SK-N-SH (cell line): ENCODE data around the gene SAYSD1. TPM values are rescaled to one million over a fixed set of nuclear protein-coding genes. Genes with fewer than 3 reads are reported as not detected.

ENCODE experiments used
- CTCF ChIA-PET: fragments of 300-600, 350-600 bp; formaldehyde crosslinking; extraction: SDS; loops from one replicate; lab custom pipeline; 2021; lab: Yijun Ruan, JAX
- POLR2A ChIA-PET: fragments of 350-600 bp; sonication (Branson Sonifier 250); formaldehyde crosslinking; extraction: SDS; loops from one replicate; lab custom pipeline; 2020; ENCODE audit warnings: antibody characterized with exemption, inconsistent platforms; lab: Yijun Ruan, JAX
- DNase-seq: peaks from one replicate; pipeline ENCODE4 v3.0.0; 2012
- H2AFZ ChIP-seq: fragments of 200-600 bp; sonication (generic); 2 replicates; pipeline ENCODE4 v1.8.1; 2016; ENCODE audit warnings: antibody characterized with exemption, mild to moderate bottlenecking, low read depth
- H3F3A ChIP-seq: fragments of 200-600 bp; sonication (generic); replicated peaks from 2 replicates; pipeline ENCODE3; 2016; ENCODE audit warnings: antibody characterized with exemption, mild to moderate bottlenecking; ENCODE audit not compliant: insufficient read depth
- H3K27ac ChIP-seq, 2 experiments: fragments of 200-500 bp in 1 of 2; fragments of 200-600 bp in 1 of 2; sonication (Bioruptor generic) in 1 of 2; sonication (generic), shearing (Covaris generic) in 1 of 2; 2 replicates each; pipeline versions ENCODE4 v1.5.1 to v1.6.1; 2014 to 2016; ENCODE audit warnings: low read depth in 2 of 2, inconsistent platforms in 1 of 2, low read length in 1 of 2, mild to moderate bottlenecking in 1 of 2, mixed read lengths in 1 of 2
- H3K27me3 ChIP-seq: fragments of 200-600 bp; sonication (generic), shearing (Covaris generic); 2 replicates; pipeline ENCODE4 v1.6.1; 2016; ENCODE audit warnings: mixed run types; ENCODE audit not compliant: insufficient read depth
- H3K36me3 ChIP-seq, 2 experiments: fragments of 200-500 bp in 1 of 2; fragments of 200-600 bp in 1 of 2; sonication (Bioruptor generic) in 1 of 2; sonication (generic) in 1 of 2; replicated peaks in 1 of 2; 2 replicates each; pipeline versions ENCODE3 to v1.5.1; 2014 to 2016; ENCODE audit warnings: low read length in 1 of 2, mild to moderate bottlenecking in 1 of 2; ENCODE audit not compliant: insufficient read depth in 2 of 2, control insufficient read depth in 1 of 2
- H3K4me1 ChIP-seq, 2 experiments: fragments of 200-500 bp in 1 of 2; fragments of 200-600 bp in 1 of 2; sonication (Bioruptor generic) in 1 of 2; sonication (generic), shearing (Covaris generic) in 1 of 2; 2 replicates each; pipeline versions ENCODE4 v1.5.1 to v1.6.1; 2014 to 2016; ENCODE audit warnings: low read depth in 1 of 2, low read length in 1 of 2, mixed run types in 1 of 2; ENCODE audit not compliant: insufficient read depth in 2 of 2, control insufficient read depth in 1 of 2
- H3K4me2 ChIP-seq: fragments of 200-600 bp; sonication (generic), shearing (Covaris generic); 2 replicates; pipeline ENCODE4 v1.6.1; 2017; ENCODE audit warnings: mixed run types
- H3K4me3 ChIP-seq, 2 experiments: fragments of 200-500 bp in 1 of 2; fragments of 200-600 bp in 1 of 2; sonication (Bioruptor generic) in 1 of 2; sonication (generic), shearing (Covaris generic) in 1 of 2; 2 replicates each; pipeline versions ENCODE4 v1.5.1 to v1.8.1; 2014 to 2016; ENCODE audit warnings: low read depth in 2 of 2, inconsistent platforms in 1 of 2, low read length in 1 of 2, mild to moderate bottlenecking in 1 of 2, mixed read lengths in 1 of 2, moderate library complexity in 1 of 2
- H3K79me2 ChIP-seq: fragments of 200-600 bp; sonication (generic); 2 replicates; pipeline ENCODE4 v1.8.1; 2017; ENCODE audit warnings: mild to moderate bottlenecking; ENCODE audit not compliant: insufficient read depth
- H3K9ac ChIP-seq: fragments of 200-600 bp; sonication (generic); 2 replicates; pipeline ENCODE4 v1.6.1; 2017; ENCODE audit warnings: mixed run types
- H3K9me2 ChIP-seq: fragments of 200-600 bp; sonication (generic); 2 replicates; pipeline ENCODE4 v1.6.1; 2017; ENCODE audit warnings: mixed run types
- H3K9me3 ChIP-seq: fragments of 200-600 bp; sonication (generic); 2 replicates; pipeline ENCODE4 v1.6.1; 2017; ENCODE audit warnings: mixed run types, mild to moderate bottlenecking, moderate library complexity
- H4K20me1 ChIP-seq: fragments of 200-600 bp; sonication (generic); 2 replicates; pipeline ENCODE4 v1.6.1; 2017; ENCODE audit warnings: mild to moderate bottlenecking, mixed run types; ENCODE audit not compliant: insufficient read depth
- CHD2 ChIP-seq: fragments of 150-350 bp; IDR thresholded peaks from 2 replicates; pipeline ENCODE4 v1.6.1; 2018; ENCODE audit warnings: low read length; ENCODE audit not compliant: partially characterized antibody
- CTCF ChIP-seq: fragments of 200-600 bp; sonication (generic); IDR thresholded peaks from 2 replicates; pipeline ENCODE4 v1.6.1; 2017; ENCODE audit warnings: antibody characterized with exemption, mild to moderate bottlenecking, moderate library complexity
- EP300 ChIP-seq, 2 experiments: IDR thresholded peaks; 2 replicates each; pipeline versions ENCODE4 v1.4.0 to v1.6.1; 2012; ENCODE audit warnings: borderline replicate concordance in 1 of 2, low read depth in 1 of 2, low read length in 1 of 2
- EZH2phosphoT487 ChIP-seq: fragments of 200-600 bp; sonication (generic); IDR thresholded peaks from 2 replicates; pipeline ENCODE4 v1.6.1; 2017; ENCODE audit warnings: low read depth, mixed run types, mild to moderate bottlenecking, antibody characterized with exemption, moderate library complexity, borderline replicate concordance
- FOSL2 ChIP-seq: IDR thresholded peaks from 2 replicates; pipeline ENCODE4 v1.4.0; 2012; ENCODE audit warnings: low read depth, mild to moderate bottlenecking, moderate library complexity, borderline replicate concordance
- FOXJ3 ChIP-seq: sonication (generic); formaldehyde crosslinking; IDR thresholded peaks from 2 replicates; pipeline ENCODE4 v1.5.1; 2020; ENCODE audit warnings: mild to moderate bottlenecking, missing genetic modification reagents
- GABPA ChIP-seq: IDR thresholded peaks from 2 replicates; pipeline ENCODE4 v1.4.0; 2012; ENCODE audit warnings: low read depth, mild to moderate bottlenecking
- JUND ChIP-seq: IDR thresholded peaks from 2 replicates; pipeline ENCODE4 v1.4.0; 2012
- MEF2A ChIP-seq: IDR thresholded peaks from 2 replicates; pipeline ENCODE4 v1.4.0; 2012; ENCODE audit warnings: low read depth, borderline replicate concordance
- MXI1 ChIP-seq: IDR thresholded peaks from 2 replicates; pipeline ENCODE4 v1.6.1; 2012; ENCODE audit warnings: mild to moderate bottlenecking, low read depth, low read length, improper control_type of control experiment
- NFIC ChIP-seq: IDR thresholded peaks from 2 replicates; pipeline ENCODE4 v1.4.0; 2012; ENCODE audit warnings: borderline replicate concordance
- RFX5 ChIP-seq: IDR thresholded peaks from 2 replicates; pipeline ENCODE4 v1.6.1; 2012; ENCODE audit warnings: mild to moderate bottlenecking, improper control_type of control experiment, low read length
- SMC3 ChIP-seq: IDR thresholded peaks from 2 replicates; pipeline ENCODE4 v1.6.1; 2012; ENCODE audit warnings: low read depth, low read length, improper control_type of control experiment
- TAF1 ChIP-seq: IDR thresholded peaks from 2 replicates; pipeline ENCODE4 v1.6.1; 2012; ENCODE audit warnings: low read depth, mild to moderate bottlenecking, low read length, moderate library complexity, borderline replicate concordance
- TCF12 ChIP-seq: IDR thresholded peaks from 2 replicates; pipeline ENCODE4 v1.4.0; 2012
- USF1 ChIP-seq: IDR thresholded peaks from 2 replicates; pipeline ENCODE4 v1.4.0; 2012; ENCODE audit warnings: low read depth, borderline replicate concordance
- WGBS: methylation state at CpG from one replicate; pipeline ENCODE4 v1.1.6; 2017; ENCODE audit warnings: low lambda C conversion rate; 5-methylcytosine and 5-hydroxymethylcytosine counted together
- polyA plus RNA-seq, 3 experiments: library from polyadenylated mRNA; depleted of rRNA; stranded (reverse); fragments of >200 nt; gene quantifications; 2 replicates each; pipeline ENCODE4 v1.2.3, GENCODE V29; 2012
- TF ChIP-seq, protein P1 (sequence below): fragments of 150-350 bp; IDR thresholded peaks from 2 replicates; pipeline ENCODE4 v1.6.1; 2017; ENCODE audit warnings: antibody characterized with exemption, low read length, low read depth, borderline replicate concordance
- TF ChIP-seq, protein P2 (sequence below): IDR thresholded peaks from 2 replicates; pipeline ENCODE4 v1.4.0; 2012; ENCODE audit warnings: low read depth, borderline replicate concordance
- TF ChIP-seq, protein P3 (sequence below): IDR thresholded peaks from 2 replicates; pipeline ENCODE4; 2012

Gene SAYSD1
- polyA plus RNA-seq, 1 of the 3 experiments (the other 2 are of a cell fraction): 6.1 TPM

GRCh38 chr6:39076623-39077535 is 38.1 kb downstream of the SAYSD1 start:
- Histone ChIP-seq H3K4me1 (no peaks in the 10 kb centered on the region), H3K4me3 (no peak overlapping the region), H3K9ac (no peak overlapping the region), H3K27ac (no peak overlapping the region), H3K9me2 (no peaks in the 10 kb centered on the region), H3K9me3 (no peaks in the 10 kb centered on the region), H2AFZ (no peak overlapping the region), H3K27me3 (no peaks in the 10 kb centered on the region), H3F3A (no peaks in the 10 kb centered on the region), H3K4me2 (no peak overlapping the region), H3K36me3 (no peaks in the 10 kb centered on the region), H4K20me1 (no peaks in the 10 kb centered on the region), H3K79me2 (no peaks in the 10 kb centered on the region)
- CTCF ChIA-PET: interaction anchor here (0.8 to 2.8 kb wide), 3 partner anchors 11 to 18 kb away, joined by 3 to 8 read pairs (median 3); no protein-coding TSS in a partner anchor
- POLR2A ChIA-PET: no interaction called here
- no peak for TF ChIP-seq CTCF
- TF ChIP-seq EP300 (IDR thresholded peaks at IDR 0.05; ENCODE audit: borderline replicate concordance in 1 of 2, low read depth in 1 of 2, low read length in 1 of 2): no peak
- no peak for TF ChIP-seq FOXJ3
- no peak for TF ChIP-seq MXI1
- no peak for TF ChIP-seq RFX5
- TF ChIP-seq EZH2phosphoT487: no peak
- no peak for TF ChIP-seq TCF12
- TF ChIP-seq USF1: no peak
- TF ChIP-seq, protein P1, sequence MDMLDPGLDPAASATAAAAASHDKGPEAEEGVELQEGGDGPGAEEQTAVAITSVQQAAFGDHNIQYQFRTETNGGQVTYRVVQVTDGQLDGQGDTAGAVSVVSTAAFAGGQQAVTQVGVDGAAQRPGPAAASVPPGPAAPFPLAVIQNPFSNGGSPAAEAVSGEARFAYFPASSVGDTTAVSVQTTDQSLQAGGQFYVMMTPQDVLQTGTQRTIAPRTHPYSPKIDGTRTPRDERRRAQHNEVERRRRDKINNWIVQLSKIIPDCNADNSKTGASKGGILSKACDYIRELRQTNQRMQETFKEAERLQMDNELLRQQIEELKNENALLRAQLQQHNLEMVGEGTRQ: no peak
- TF ChIP-seq, protein P2, sequence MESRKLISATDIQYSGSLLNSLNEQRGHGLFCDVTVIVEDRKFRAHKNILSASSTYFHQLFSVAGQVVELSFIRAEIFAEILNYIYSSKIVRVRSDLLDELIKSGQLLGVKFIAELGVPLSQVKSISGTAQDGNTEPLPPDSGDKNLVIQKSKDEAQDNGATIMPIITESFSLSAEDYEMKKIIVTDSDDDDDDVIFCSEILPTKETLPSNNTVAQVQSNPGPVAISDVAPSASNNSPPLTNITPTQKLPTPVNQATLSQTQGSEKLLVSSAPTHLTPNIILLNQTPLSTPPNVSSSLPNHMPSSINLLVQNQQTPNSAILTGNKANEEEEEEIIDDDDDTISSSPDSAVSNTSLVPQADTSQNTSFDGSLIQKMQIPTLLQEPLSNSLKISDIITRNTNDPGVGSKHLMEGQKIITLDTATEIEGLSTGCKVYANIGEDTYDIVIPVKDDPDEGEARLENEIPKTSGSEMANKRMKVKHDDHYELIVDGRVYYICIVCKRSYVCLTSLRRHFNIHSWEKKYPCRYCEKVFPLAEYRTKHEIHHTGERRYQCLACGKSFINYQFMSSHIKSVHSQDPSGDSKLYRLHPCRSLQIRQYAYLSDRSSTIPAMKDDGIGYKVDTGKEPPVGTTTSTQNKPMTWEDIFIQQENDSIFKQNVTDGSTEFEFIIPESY: no peak
- TF ChIP-seq CHD2: no peak
- TF ChIP-seq MEF2A: no peak
- TF ChIP-seq, protein P3, sequence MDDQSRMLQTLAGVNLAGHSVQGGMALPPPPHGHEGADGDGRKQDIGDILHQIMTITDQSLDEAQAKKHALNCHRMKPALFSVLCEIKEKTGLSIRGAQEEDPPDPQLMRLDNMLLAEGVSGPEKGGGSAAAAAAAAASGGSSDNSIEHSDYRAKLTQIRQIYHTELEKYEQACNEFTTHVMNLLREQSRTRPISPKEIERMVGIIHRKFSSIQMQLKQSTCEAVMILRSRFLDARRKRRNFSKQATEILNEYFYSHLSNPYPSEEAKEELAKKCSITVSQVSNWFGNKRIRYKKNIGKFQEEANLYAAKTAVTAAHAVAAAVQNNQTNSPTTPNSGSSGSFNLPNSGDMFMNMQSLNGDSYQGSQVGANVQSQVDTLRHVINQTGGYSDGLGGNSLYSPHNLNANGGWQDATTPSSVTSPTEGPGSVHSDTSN: no peak
- TF ChIP-seq JUND: no peak
- no peak for TF ChIP-seq GABPA
- TF ChIP-seq FOSL2: no peak
- no peak for TF ChIP-seq NFIC
- TF ChIP-seq SMC3: no peak
- TF ChIP-seq TAF1: no peak
- no peak for DNase-seq
- 29% methylated on average over 8 of the region's 9 CpGs for WGBS
